ENCODE measurements around the gene PLS1. TPM values are rescaled to one million over a fixed set of nuclear protein-coding genes. Genes with fewer than 3 reads are reported as not detected.
"Not testable (repeated sequence)": the region's sequence is repeated elsewhere in the genome, so short reads cannot be mapped to it uniquely, and the experiment has no call there.

PLS1 gene
- total and polyA plus RNA-seq, 2 of the 8 experiments (the other 6 are each of a cell fraction or from before 2014, with no cell fraction given) = 18.7 to 44.7 TPM

- H4K20me1 ChIP-seq (replicated peaks in 1 of 2; ENCODE audit: control insufficient read depth in 1 of 2, insufficient read depth in 2 of 2, low read length in 2 of 2); H2BK15ac ChIP-seq (ENCODE audit: low read length); H3K14ac ChIP-seq (ENCODE audit: insufficient read length); H3K27ac ChIP-seq (ENCODE audit: low read depth, low read length); H2BK5ac ChIP-seq (ENCODE audit: low read depth, low read length); H3K23ac ChIP-seq (ENCODE audit: insufficient read length); H3K18ac ChIP-seq (ENCODE audit: extremely low read depth, low read length); H2AK5ac ChIP-seq (ENCODE audit: low read depth, low read length); H3K4me3 ChIP-seq (ENCODE audit: extremely low read depth in 1 of 4, insufficient read depth in 2 of 4, low read depth in 3 of 4, low read length in 4 of 4); H3K56ac ChIP-seq (replicated peaks; ENCODE audit: insufficient read length, low read depth, low read length); H2AFZ ChIP-seq (ENCODE audit: low read length); H2BK20ac ChIP-seq (ENCODE audit: low read length); H4K91ac ChIP-seq (replicated peaks; ENCODE audit: insufficient read length, low read length); H3K9ac ChIP-seq (replicated peaks in 1 of 4; ENCODE audit: extremely low read depth in 1 of 4, low read depth in 3 of 4, low read length in 3 of 4); H4K8ac ChIP-seq (ENCODE audit: extremely low read depth, insufficient read depth, low read length); H4K5ac ChIP-seq (ENCODE audit: insufficient read length, low read depth, low read length); H3K4ac ChIP-seq (replicated peaks; ENCODE audit: insufficient read length, low read depth, low read length); H2BK12ac ChIP-seq (ENCODE audit: low read depth, low read length); FAIRE-seq; H3K23me2 ChIP-seq (ENCODE audit: low read depth, low read length); H3K79me2 ChIP-seq (ENCODE audit: control insufficient read depth in 1 of 2, insufficient read depth in 2 of 2, low read length in 2 of 2); H3K4me2 ChIP-seq (ENCODE audit: insufficient read depth in 1 of 2, low read depth in 2 of 2, low read length in 2 of 2); H3K79me1 ChIP-seq (ENCODE audit: low read depth, low read length); H3K9me3 ChIP-seq (ENCODE audit: insufficient read depth in 2 of 2, low read depth in 1 of 2, low read length in 1 of 2); H2BK120ac ChIP-seq (replicated peaks; ENCODE audit: low read depth, low read length); DNase-seq (ENCODE audit: low read depth in 1 of 2, low spot score in 2 of 2); H3K4me1 ChIP-seq (replicated peaks in 1 of 4; ENCODE audit: control insufficient read depth in 3 of 4, insufficient read depth in 4 of 4, low read length in 3 of 4); H3K27me3 ChIP-seq (replicated peaks in 1 of 4; ENCODE audit: control insufficient read depth in 3 of 4, extremely low read depth in 1 of 4, insufficient read depth in 3 of 4, low read length in 3 of 4): not testable (repeated sequence)
- CTCF ChIA-PET (ENCODE audit: partially characterized antibody) = interaction anchor here (1.7 kb wide), 1 partner anchor 11 kb away, joined by 6 read pairs; no protein-coding TSS in a partner anchor
- WGBS, 2 experiments (ENCODE audit: extremely low coverage in 1 of 2, insufficient coverage in 1 of 2, insufficient read length in 1 of 2, insufficient replicate concordance in 2 of 2, low coverage in 1 of 2, low lambda C conversion rate in 2 of 2, missing lambda C conversion rate in 1 of 2) = 87% methylated on average over 4 of the region's 4 CpGs; no CpG with 5 or more reads in 1 of the 2 experiments
- POLR2A ChIA-PET (ENCODE audit: partially characterized antibody) = interaction anchor here (0.7 kb wide), 1 partner anchor 22 kb away, joined by 3 read pairs; no protein-coding TSS in a partner anchor
- peaks cover 0 to 12% (median 3%) of the 10 kb centered on the region in 4 experiments; a peak in 7 of 8 replicates for H3K36me3 ChIP-seq (ENCODE audit: control insufficient read depth in 2 of 4, insufficient read depth in 4 of 4, low read length in 3 of 4)
These were observed 156.4 kb downstream of the PLS1 start for GRCh38 chr3:142752605-142753004.
